Lung (tissue), 12 donors: ENCODE data around the gene MYO9A. TPM values are rescaled to one million over a fixed set of nuclear protein-coding genes. Genes with fewer than 3 reads are reported as not detected.

Source experiments
- ATAC-seq: fragments of 200-7000 bp; cut with Tn5 transposase; one replicate; pipeline ENCODE4 v1.9.1; 2020; ENCODE audit warnings: moderate number of reproducible peaks; ENCODE audit not compliant: insufficient read depth, low FRiP score
- DNase-seq, 3 donors: peaks; one replicate each; pipeline ENCODE4 v3.0.0-alpha.2; 2013 to 2017
- H3K27ac ChIP-seq, 2 donors: one replicate each; pipeline ENCODE4 v1.5.1; 2013; ENCODE audit warnings: mild to moderate bottlenecking in 2 of 2, moderate library complexity in 2 of 2, control low read depth in 1 of 2, inconsistent platforms in 1 of 2, low read depth in 1 of 2, low read length in 1 of 2
- H3K27me3 ChIP-seq, 3 donors: one replicate each; pipeline ENCODE4 v1.5.1; 2013; ENCODE audit warnings: low read length in 2 of 3; ENCODE audit not compliant: control insufficient read depth in 3 of 3, insufficient read depth in 3 of 3
- H3K36me3 ChIP-seq, 4 donors: one replicate each; pipeline ENCODE4 v1.5.1; 2013; ENCODE audit warnings: low read length in 4 of 4, mild to moderate bottlenecking in 1 of 4, moderate library complexity in 1 of 4; ENCODE audit not compliant: control insufficient read depth in 4 of 4, insufficient read depth in 4 of 4
- H3K4me1 ChIP-seq, 5 donors: one replicate each; pipeline ENCODE4 v1.5.1; 2013; ENCODE audit warnings: low read length in 5 of 5, mild to moderate bottlenecking in 2 of 5, moderate library complexity in 1 of 5; ENCODE audit not compliant: control insufficient read depth in 5 of 5, insufficient read depth in 5 of 5
- H3K4me3 ChIP-seq: one replicate; pipeline ENCODE4 v1.5.1; 2013; ENCODE audit warnings: mild to moderate bottlenecking, control low read depth, moderate library complexity
- H3K9ac ChIP-seq, 2 donors: one replicate each; pipeline ENCODE4 v1.5.1; 2013; ENCODE audit warnings: low read length in 2 of 2, control low read depth in 1 of 2; ENCODE audit not compliant: insufficient read depth in 1 of 2
- H3K9me3 ChIP-seq, 4 donors: one replicate each; pipeline ENCODE4 v1.5.1; 2013; ENCODE audit warnings: low read length in 3 of 4, mild to moderate bottlenecking in 1 of 4, moderate library complexity in 1 of 4; ENCODE audit not compliant: control insufficient read depth in 4 of 4, insufficient read depth in 3 of 4
- CTCF ChIP-seq: IDR thresholded peaks from 2 replicates; pipeline ENCODE4 v1.5.1; 2012; ENCODE audit warnings: mild to moderate bottlenecking; ENCODE audit errors: control extremely low read depth, extremely low read depth
- WGBS, 2 donors: extraction: QIAGEN DNeasy Blood & Tissue Kit; methylation state at CpG; one replicate each; pipeline ENCODE4 v1.1.7; 2013; 5-methylcytosine and 5-hydroxymethylcytosine counted together
- polyA plus RNA-seq, 2 donors: library from polyadenylated mRNA; stranded (reverse); fragments of 200-250 nt; gene quantifications; one replicate each; pipeline ENCODE4 v1.2.1, GENCODE V29; 2013
- total RNA-seq, 2 donors: library from RNA; depleted of rRNA in 1 of 2; stranded (reverse); fragments of >200 nt in 1 of 2; gene quantifications; one replicate each; pipeline ENCODE4 v1.2.1, GENCODE V29; 2014 to 2021
- donor health status: control.
- donor health status: control.
- donor health status: Bipolar disorder and iron deficiency.
- donor health status: healthy.
- donor health status: DM: yes; HTN: yes; CAD: no.

MYO9A gene
- total and polyA plus RNA-seq, 4 donors, result 4.5 to 173 (median 34.4) TPM

DNA sequence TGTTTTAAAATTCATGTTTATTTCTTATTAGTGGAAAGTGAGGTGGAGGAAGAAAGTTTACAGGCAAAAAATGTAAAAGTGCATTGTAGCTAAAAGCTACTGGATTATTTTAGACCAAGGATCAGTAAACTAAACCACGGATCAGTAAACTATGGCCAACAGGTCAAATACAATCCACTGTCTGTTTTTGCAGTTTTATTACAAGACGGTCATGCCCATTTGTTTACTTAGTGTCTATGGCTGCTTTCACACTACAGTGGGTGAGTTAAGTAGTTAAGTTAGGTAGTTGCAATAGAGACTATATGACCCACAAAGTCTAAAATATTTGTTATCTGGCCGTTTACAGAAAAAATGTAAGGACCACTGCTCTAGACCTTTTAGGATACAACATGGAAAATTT, 225.6 kb downstream of the MYO9A start:
- Histone ChIP-seq H3K9me3 (no peaks in the 10 kb centered on the region), H3K4me3 (no peak overlapping the region), H3K4me1 (peaks cover 0 to 3% (median 0%) of the 10 kb centered on the region in 5 donors), H3K36me3 (peaks cover 5 to 22% (median 8%) of the 10 kb centered on the region in 4 donors), H3K9ac (no peak overlapping the region), H3K27me3 (no peaks in the 10 kb centered on the region), H3K27ac (no peak overlapping the region)
- no peak for ATAC-seq
- WGBS, 2 donors, result 88 to 94% methylated on average over 3 of the region's 3 CpGs
- DNase-seq, result no peak
- no peak for TF ChIP-seq CTCF

- Histone ChIP-seq H3K9me3 (no peaks in the 10 kb centered on the region), H3K27ac (no peak overlapping the region), H3K9ac (no peak overlapping the region), H3K4me3 (no peak overlapping the region), H3K4me1 (peaks cover 0 to 3% (median 0%) of the 10 kb centered on the region in 5 donors), H3K27me3 (no peaks in the 10 kb centered on the region), H3K36me3 (peaks cover 2 to 23% (median 6%) of the 10 kb centered on the region in 4 donors)
- ATAC-seq, result no peak
- no peak for TF ChIP-seq CTCF
- no peak for DNase-seq
- 65 to 84% methylated on average over 4 of the region's 4 CpGs for WGBS, 2 donors
Measured at GRCh38 chr15:71891026-71891425, 226.9 kb downstream of the MYO9A start.

- H3K4me3 ChIP-seq, result no peak overlapping the region
- H3K36me3 ChIP-seq, result peaks cover 2 to 20% (median 7%) of the 10 kb centered on the region in 4 donors
- no peaks in the 10 kb centered on the region for H3K9me3 ChIP-seq
- DNase-seq, result no peak
- H3K9ac ChIP-seq, result no peak overlapping the region
- no peak for ATAC-seq
- H3K27me3 ChIP-seq, result no peaks in the 10 kb centered on the region
- 95 to 100% methylated on average over 1 of the region's 1 CpG for WGBS, 2 donors
- no peak overlapping the region for H3K27ac ChIP-seq
- TF ChIP-seq CTCF, result no peak
- H3K4me1 ChIP-seq, result peaks cover 0 to 3% (median 0%) of the 10 kb centered on the region in 5 donors
Measured at GRCh38 chr15:71889947-71890346, 228.0 kb downstream of the MYO9A start.

- no peaks in the 10 kb centered on the region for H3K9me3 ChIP-seq
- H3K27ac ChIP-seq, result no peak overlapping the region
- peaks cover 0 to 3% (median 0%) of the 10 kb centered on the region in 5 donors for H3K4me1 ChIP-seq
- no peaks in the 10 kb centered on the region for H3K27me3 ChIP-seq
- peaks cover 2 to 20% (median 7%) of the 10 kb centered on the region in 4 donors for H3K36me3 ChIP-seq
- H3K4me3 ChIP-seq, result no peak overlapping the region
- no peak overlapping the region for H3K9ac ChIP-seq
- no peak for DNase-seq
- ATAC-seq, result no peak
- no peak for TF ChIP-seq CTCF
Measured at GRCh38 chr15:71889385-71889784, 228.6 kb downstream of the MYO9A start.
